HepG2 (cell line): ENCODE results near the gene CNPY1. TPM values are rescaled to one million over a fixed set of nuclear protein-coding genes. Genes with fewer than 3 reads are reported as not detected.

Source experiments
- GLI4 ChIP-seq: sonication (generic); formaldehyde crosslinking; IDR thresholded peaks from 2 replicates; pipeline ENCODE4 v1.5.1; 2020; ENCODE audit warnings: missing genetic modification reagents, mild to moderate bottlenecking, moderate library complexity, borderline replicate concordance
- HDAC1 ChIP-seq: sonication (generic); formaldehyde crosslinking; IDR thresholded peaks from 2 replicates; pipeline ENCODE4 v1.5.1; 2020; ENCODE audit warnings: mild to moderate bottlenecking, missing genetic modification reagents
- HOXA9 ChIP-seq: sonication (generic); formaldehyde crosslinking; IDR thresholded peaks from 2 replicates; pipeline ENCODE4 v1.8.1; 2022; ENCODE audit warnings: missing genetic modification reagents, mild to moderate bottlenecking, moderate library complexity, borderline replicate concordance
- KLF15 ChIP-seq: sonication (generic); formaldehyde crosslinking; IDR thresholded peaks from 2 replicates; pipeline ENCODE4 v1.8.1; 2023; ENCODE audit warnings: borderline replicate concordance, mild to moderate bottlenecking, inconsistent platforms, missing genetic modification reagents, mixed read lengths
- MTF1 ChIP-seq: sonication (generic); formaldehyde crosslinking; IDR thresholded peaks from 2 replicates; pipeline ENCODE4 v1.5.0; 2020; ENCODE audit warnings: missing genetic modification reagents
- MXI1 ChIP-seq: IDR thresholded peaks from 3 replicates; pipeline ENCODE4 v1.6.1; 2012; ENCODE audit warnings: low read depth, low read length, inconsistent platforms, borderline replicate concordance
- PCBP2 ChIP-seq: fragments of 200-400 bp; formaldehyde crosslinking; optimal IDR thresholded peaks from 2 replicates; pipeline ENCODE3; 2018; ENCODE audit warnings: low read length, low read depth; ENCODE audit not compliant: poor library complexity, severe bottlenecking
- RBAK ChIP-seq: sonication (generic); formaldehyde crosslinking; IDR thresholded peaks from 2 replicates; pipeline ENCODE4 v1.5.1; 2020; ENCODE audit warnings: mild to moderate bottlenecking, missing genetic modification reagents
- RFX3 ChIP-seq: IDR thresholded peaks from 2 replicates; pipeline ENCODE4 v1.6.1; 2016; ENCODE audit warnings: missing biosample characterization, missing genetic modification reagents
- SSRP1 ChIP-seq: IDR thresholded peaks from 2 replicates; pipeline ENCODE4 v1.6.1; 2016; ENCODE audit warnings: control low read depth
- ZMAT3 ChIP-seq: sonication (generic); formaldehyde crosslinking; conservative IDR thresholded peaks from 2 replicates; pipeline ENCODE4 v1.7.0; 2021; ENCODE audit warnings: missing genetic modification reagents
- ZNF17 ChIP-seq: sonication (generic); formaldehyde crosslinking; IDR thresholded peaks from 2 replicates; pipeline ENCODE4 v1.5.0; 2020; ENCODE audit warnings: mild to moderate bottlenecking, missing genetic modification reagents
- ZNF441 ChIP-seq: sonication (generic); formaldehyde crosslinking; IDR thresholded peaks from 2 replicates; pipeline ENCODE4 v1.7.0; 2021; ENCODE audit warnings: missing genetic modification reagents, borderline replicate concordance
- ZNF501 ChIP-seq: sonication (generic); formaldehyde crosslinking; IDR thresholded peaks from 2 replicates; pipeline ENCODE4 v1.5.1; 2020; ENCODE audit warnings: mild to moderate bottlenecking, moderate library complexity, missing genetic modification reagents
- ZNF746 ChIP-seq: sonication (generic); formaldehyde crosslinking; IDR thresholded peaks from 2 replicates; pipeline ENCODE4 v1.8.0; 2022; ENCODE audit warnings: mild to moderate bottlenecking, missing genetic modification reagents
- polyA plus RNA-seq, 8 experiments: library from polyadenylated mRNA; depleted of rRNA in 3 of 8; stranded (reverse) in 7 of 8; unstranded in 1 of 8; fragments of >200 nt; fragmentation: Illumina TruSeq in 4 of 8; extraction: Trizol in 4 of 8; gene quantifications; 2 replicates each; pipeline versions ENCODE4 v1.2.1 to v1.2.3, GENCODE V29; 2011 to 2016; ENCODE audit warnings: low read depth in 4 of 8, missing spikeins in 1 of 8, mixed read lengths in 1 of 8; ENCODE audit not compliant: insufficient read depth in 1 of 8
- total RNA-seq, 5 experiments: library from RNA; depleted of rRNA; stranded (reverse); fragments of >200 nt; fragmentation: Illumina TruSeq; extraction: Trizol; gene quantifications; 2 replicates each; pipeline ENCODE4 v1.2.3, GENCODE V29; 2016; ENCODE audit warnings: low read depth in 1 of 5
- TF ChIP-seq, protein P1 (sequence below): sonication (generic); formaldehyde crosslinking; IDR thresholded peaks from 2 replicates; pipeline ENCODE4 v1.4.0; 2020; ENCODE audit warnings: missing genetic modification reagents
- TF ChIP-seq, protein P2 (sequence below): sonication (generic); formaldehyde crosslinking; IDR thresholded peaks from 2 replicates; pipeline ENCODE4 v1.4.0; 2020; ENCODE audit warnings: missing genetic modification reagents, borderline replicate concordance
- TF ChIP-seq, protein P3 (sequence below): sonication (generic); formaldehyde crosslinking; IDR thresholded peaks from 2 replicates; pipeline ENCODE4 v1.5.0; 2020; ENCODE audit warnings: mild to moderate bottlenecking, missing genetic modification reagents, borderline replicate concordance

Gene CNPY1
- total and polyA plus RNA-seq, 2 of the 13 experiments (the other 11 are each of a cell fraction or from before 2014, with no cell fraction given), result not detected

DNA sequence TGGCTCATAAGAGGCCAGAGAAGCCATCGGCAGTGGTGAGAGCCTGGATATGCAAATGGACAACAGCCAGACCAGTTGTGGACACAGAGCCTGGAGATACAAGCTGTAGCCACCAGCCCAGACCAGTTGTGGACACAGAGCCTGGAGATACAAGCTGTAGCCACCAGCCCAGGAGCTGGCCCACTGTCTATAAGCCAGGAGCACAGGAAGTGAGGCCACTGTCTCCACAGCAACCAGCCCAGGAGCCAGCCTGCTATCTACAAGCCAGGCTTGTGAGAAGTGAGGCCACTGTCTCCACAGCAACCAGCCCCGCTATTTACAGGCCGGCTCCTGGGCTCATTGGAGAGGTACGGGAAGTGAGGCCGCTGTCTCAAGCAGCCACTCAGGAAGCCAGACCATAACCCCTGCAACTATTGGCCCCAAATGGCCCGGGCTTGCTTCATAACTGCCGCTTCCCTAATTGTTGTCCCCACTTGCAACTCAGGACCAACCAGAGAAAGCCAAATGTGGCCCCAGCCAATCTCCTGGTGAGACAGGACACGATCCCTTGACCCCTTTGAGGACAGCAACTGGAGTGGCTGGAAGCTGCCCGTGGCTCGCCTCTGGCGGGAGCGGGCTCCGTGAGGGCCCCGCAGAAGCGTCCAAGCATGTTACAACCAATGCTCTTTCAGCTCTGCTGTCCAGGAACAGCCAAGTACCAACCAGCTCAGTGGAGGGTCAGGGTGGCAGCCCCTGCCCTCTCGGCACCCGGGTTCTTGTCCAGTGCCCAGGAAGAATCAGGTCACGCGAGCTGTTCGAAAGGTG lies 44.1 kb upstream of the CNPY1 start (continued):
- TF ChIP-seq ZNF746 (CRISPR knock-in tag) (0 out of 2 replicates have a peak, but pooled peaks have one; percentile 36), HOXA9 (CRISPR knock-in tag) (no peak), MTF1 (no peak), ZNF441 (0 out of 2 replicates have a peak, but pooled peaks have one; percentile 21), ZNF501 (peak; percentile 60; the same call in 1 of the 2 replicates), ZMAT3 (CRISPR knock-in tag) (0 out of 2 replicates have a peak, but pooled peaks have one; percentile 34), PCBP2 (no peak), SSRP1 (CRISPR knock-in tag) (no peak), RBAK (no peak), KLF15 (CRISPR knock-in tag) (no peak), MXI1 (no peak), ZNF17 (CRISPR knock-in tag) (no peak), HDAC1 (CRISPR knock-in tag) (0 out of 2 replicates have a peak, but pooled peaks have one; percentile 28), GLI4 (no peak), RFX3 (CRISPR knock-in tag) (peak; percentile 74)
- TF ChIP-seq, protein P1, sequence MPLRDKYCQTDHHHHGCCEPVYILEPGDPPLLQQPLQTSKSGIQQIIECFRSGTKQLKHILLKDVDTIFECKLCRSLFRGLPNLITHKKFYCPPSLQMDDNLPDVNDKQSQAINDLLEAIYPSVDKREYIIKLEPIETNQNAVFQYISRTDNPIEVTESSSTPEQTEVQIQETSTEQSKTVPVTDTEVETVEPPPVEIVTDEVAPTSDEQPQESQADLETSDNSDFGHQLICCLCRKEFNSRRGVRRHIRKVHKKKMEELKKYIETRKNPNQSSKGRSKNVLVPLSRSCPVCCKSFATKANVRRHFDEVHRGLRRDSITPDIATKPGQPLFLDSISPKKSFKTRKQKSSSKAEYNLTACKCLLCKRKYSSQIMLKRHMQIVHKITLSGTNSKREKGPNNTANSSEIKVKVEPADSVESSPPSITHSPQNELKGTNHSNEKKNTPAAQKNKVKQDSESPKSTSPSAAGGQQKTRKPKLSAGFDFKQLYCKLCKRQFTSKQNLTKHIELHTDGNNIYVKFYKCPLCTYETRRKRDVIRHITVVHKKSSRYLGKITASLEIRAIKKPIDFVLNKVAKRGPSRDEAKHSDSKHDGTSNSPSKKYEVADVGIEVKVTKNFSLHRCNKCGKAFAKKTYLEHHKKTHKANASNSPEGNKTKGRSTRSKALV (CRISPR knock-in tag), result 0 out of 2 replicates have a peak, but pooled peaks have one; percentile 13
- TF ChIP-seq, protein P2, sequence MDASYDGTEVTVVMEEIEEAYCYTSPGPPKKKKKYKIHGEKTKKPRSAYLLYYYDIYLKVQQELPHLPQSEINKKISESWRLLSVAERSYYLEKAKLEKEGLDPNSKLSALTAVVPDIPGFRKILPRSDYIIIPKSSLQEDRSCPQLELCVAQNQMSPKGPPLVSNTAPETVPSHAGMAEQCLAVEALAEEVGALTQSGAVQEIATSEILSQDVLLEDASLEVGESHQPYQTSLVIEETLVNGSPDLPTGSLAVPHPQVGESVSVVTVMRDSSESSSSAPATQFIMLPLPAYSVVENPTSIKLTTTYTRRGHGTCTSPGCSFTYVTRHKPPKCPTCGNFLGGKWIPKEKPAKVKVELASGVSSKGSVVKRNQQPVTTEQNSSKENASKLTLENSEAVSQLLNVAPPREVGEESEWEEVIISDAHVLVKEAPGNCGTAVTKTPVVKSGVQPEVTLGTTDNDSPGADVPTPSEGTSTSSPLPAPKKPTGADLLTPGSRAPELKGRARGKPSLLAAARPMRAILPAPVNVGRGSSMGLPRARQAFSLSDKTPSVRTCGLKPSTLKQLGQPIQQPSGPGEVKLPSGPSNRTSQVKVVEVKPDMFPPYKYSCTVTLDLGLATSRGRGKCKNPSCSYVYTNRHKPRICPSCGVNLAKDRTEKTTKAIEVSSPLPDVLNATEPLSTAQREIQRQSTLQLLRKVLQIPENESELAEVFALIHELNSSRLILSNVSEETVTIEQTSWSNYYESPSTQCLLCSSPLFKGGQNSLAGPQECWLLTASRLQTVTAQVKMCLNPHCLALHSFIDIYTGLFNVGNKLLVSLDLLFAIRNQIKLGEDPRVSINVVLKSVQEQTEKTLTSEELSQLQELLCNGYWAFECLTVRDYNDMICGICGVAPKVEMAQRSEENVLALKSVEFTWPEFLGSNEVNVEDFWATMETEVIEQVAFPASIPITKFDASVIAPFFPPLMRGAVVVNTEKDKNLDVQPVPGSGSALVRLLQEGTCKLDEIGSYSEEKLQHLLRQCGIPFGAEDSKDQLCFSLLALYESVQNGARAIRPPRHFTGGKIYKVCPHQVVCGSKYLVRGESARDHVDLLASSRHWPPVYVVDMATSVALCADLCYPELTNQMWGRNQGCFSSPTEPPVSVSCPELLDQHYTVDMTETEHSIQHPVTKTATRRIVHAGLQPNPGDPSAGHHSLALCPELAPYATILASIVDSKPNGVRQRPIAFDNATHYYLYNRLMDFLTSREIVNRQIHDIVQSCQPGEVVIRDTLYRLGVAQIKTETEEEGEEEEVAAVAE (CRISPR knock-in tag), result no peak
- TF ChIP-seq, protein P3, sequence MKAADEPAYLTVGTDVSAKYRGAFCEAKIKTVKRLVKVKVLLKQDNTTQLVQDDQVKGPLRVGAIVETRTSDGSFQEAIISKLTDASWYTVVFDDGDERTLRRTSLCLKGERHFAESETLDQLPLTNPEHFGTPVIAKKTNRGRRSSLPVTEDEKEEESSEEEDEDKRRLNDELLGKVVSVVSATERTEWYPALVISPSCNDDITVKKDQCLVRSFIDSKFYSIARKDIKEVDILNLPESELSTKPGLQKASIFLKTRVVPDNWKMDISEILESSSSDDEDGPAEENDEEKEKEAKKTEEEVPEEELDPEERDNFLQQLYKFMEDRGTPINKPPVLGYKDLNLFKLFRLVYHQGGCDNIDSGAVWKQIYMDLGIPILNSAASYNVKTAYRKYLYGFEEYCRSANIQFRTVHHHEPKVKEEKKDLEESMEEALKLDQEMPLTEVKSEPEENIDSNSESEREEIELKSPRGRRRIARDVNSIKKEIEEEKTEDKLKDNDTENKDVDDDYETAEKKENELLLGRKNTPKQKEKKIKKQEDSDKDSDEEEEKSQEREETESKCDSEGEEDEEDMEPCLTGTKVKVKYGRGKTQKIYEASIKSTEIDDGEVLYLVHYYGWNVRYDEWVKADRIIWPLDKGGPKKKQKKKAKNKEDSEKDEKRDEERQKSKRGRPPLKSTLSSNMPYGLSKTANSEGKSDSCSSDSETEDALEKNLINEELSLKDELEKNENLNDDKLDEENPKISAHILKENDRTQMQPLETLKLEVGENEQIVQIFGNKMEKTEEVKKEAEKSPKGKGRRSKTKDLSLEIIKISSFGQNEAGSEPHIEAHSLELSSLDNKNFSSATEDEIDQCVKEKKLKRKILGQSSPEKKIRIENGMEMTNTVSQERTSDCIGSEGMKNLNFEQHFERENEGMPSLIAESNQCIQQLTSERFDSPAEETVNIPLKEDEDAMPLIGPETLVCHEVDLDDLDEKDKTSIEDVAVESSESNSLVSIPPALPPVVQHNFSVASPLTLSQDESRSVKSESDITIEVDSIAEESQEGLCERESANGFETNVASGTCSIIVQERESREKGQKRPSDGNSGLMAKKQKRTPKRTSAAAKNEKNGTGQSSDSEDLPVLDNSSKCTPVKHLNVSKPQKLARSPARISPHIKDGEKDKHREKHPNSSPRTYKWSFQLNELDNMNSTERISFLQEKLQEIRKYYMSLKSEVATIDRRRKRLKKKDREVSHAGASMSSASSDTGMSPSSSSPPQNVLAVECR (CRISPR knock-in tag), result peak; percentile 55
